Measurements from ENCODE around the gene DUSP2. TPM values are rescaled to one million over a fixed set of nuclear protein-coding genes. Genes with fewer than 3 reads are reported as not detected.

Gene DUSP2
- total RNA-seq, 2 donors from 2014 or later: 3.5 to 3.8 TPM

GRCh38 chr2:96138179-96139145, 6.8 kb downstream of the DUSP2 start, which contains the start of gene ASTL:
ASTL (minus strand) TSS chr2:96138502; CDS start chr2:96138436, 66 bp downstream.
- intact Hi-C loops (cut with DNase I): no loop called here

GRCh38 chr2:96137321-96138178, 7.7 kb downstream of the DUSP2 start:
- intact Hi-C loops (cut with DNase I): no loop called here
- DNase-seq (ENCODE audit: low spot score): no peak

More at GRCh38 chr2:96138179-96139145, 6.8 kb downstream of the DUSP2 start, which contains the start of gene ASTL:
- DNase-seq (ENCODE audit: low spot score): no peak

GRCh38 chr2:96136129-96136720, 9.0 kb downstream of the DUSP2 start:
- no peak for DNase-seq (ENCODE audit: low spot score)
- intact Hi-C loops (cut with DNase I): no loop called here

- DNase-seq (ENCODE audit: low spot score): no peak
- intact Hi-C loops (cut with DNase I): no loop called here
These were observed 9.6 kb downstream of the DUSP2 start for GRCh38 chr2:96135621-96136020.

- intact Hi-C loops (cut with DNase I): no loop called here
- DNase-seq (ENCODE audit: low spot score): no peak
These were observed 10.1 kb downstream of the DUSP2 start for GRCh38 chr2:96135171-96135570.

GRCh38 chr2:96134421-96134820, 10.8 kb downstream of the DUSP2 start:
- no peak for DNase-seq (ENCODE audit: low spot score)
- intact Hi-C loops (cut with DNase I): no loop called here

- intact Hi-C loops (cut with DNase I): no loop called here
- no peak for DNase-seq (ENCODE audit: low spot score)
These were observed 13.2 kb downstream of the DUSP2 start for GRCh38 chr2:96131813-96132745.

- DNase-seq (ENCODE audit: low spot score): no peak
- intact Hi-C loops (cut with DNase I): no loop called here
These were observed 14.0 kb downstream of the DUSP2 start for GRCh38 chr2:96131152-96131812.

GRCh38 chr2:96130483-96130882, 14.8 kb downstream of the DUSP2 start:
- intact Hi-C loops (cut with DNase I): no loop called here
- no peak for DNase-seq (ENCODE audit: low spot score)

- intact Hi-C loops (cut with DNase I): no loop called here
- DNase-seq (ENCODE audit: low spot score): no peak
These were observed 15.6 kb downstream of the DUSP2 start for GRCh38 chr2:96129528-96130120.

- DNase-seq (ENCODE audit: low spot score): no peak
- intact Hi-C loops (cut with DNase I): no loop called here
These were observed 16.8 kb downstream of the DUSP2 start for GRCh38 chr2:96128456-96128855.

GRCh38 chr2:96124406-96125265, 20.6 kb downstream of the DUSP2 start:
- DNase-seq (ENCODE audit: low spot score): no peak
- intact Hi-C loops (cut with DNase I): no loop called here

- intact Hi-C loops (cut with DNase I): no loop called here
- no peak for DNase-seq (ENCODE audit: low spot score)
These were observed 21.3 kb downstream of the DUSP2 start for GRCh38 chr2:96123936-96124335.

- DNase-seq (ENCODE audit: low spot score): no peak
- intact Hi-C loops (cut with DNase I): no loop called here
These were observed 21.9 kb downstream of the DUSP2 start for GRCh38 chr2:96123290-96123689.

GRCh38 chr2:96122391-96122790, 22.8 kb downstream of the DUSP2 start:
- no peak for DNase-seq (ENCODE audit: low spot score)
- intact Hi-C loops (cut with DNase I): no loop called here

- DNase-seq (ENCODE audit: low spot score): no peak
- intact Hi-C loops (cut with DNase I): no loop called here
These were observed 23.8 kb downstream of the DUSP2 start for GRCh38 chr2:96121414-96121813.

GRCh38 chr2:96120991-96121390, 24.2 kb downstream of the DUSP2 start:
- DNase-seq (ENCODE audit: low spot score): no peak
- intact Hi-C loops (cut with DNase I): no loop called here

Measured in posterior vena cava (tissue), 2 donors.